Measurements from ENCODE around the gene MLYCD.

GRCh38 chr16:83898463-83899271 is at the start of gene MLYCD:
- peak in 1 of 4 experiments; percentile 12 for TF ChIP-seq CTCF (IDR thresholded peaks at IDR 0.05)
- TF ChIP-seq POLR2A (IDR thresholded peaks at IDR 0.05), result peak in 1 of 2 donors; percentile 93
- peak; percentile 64 for TF ChIP-seq POLR2AphosphoS5 (IDR thresholded peaks at IDR 0.05)
- TF ChIP-seq EP300 (IDR thresholded peaks at IDR 0.05), result no peak

Data from gastroesophageal sphincter (tissue), 3 donors.